Urothelium cell line (cell line): Measurements from ENCODE around the gene NALCN.

ENCODE experiments used
- DNase-seq: peaks from one replicate; pipeline ENCODE4 v3.0.0; 2011; ENCODE audit warnings: low spot score, mixed read lengths
- FAIRE-seq: peaks from 2 replicates; lab custom pipeline; 2011; peaks lifted over from hg19 to GRCh38; lab: Jason Lieb, UNC

Gene NALCN

GRCh38 chr13:101049166-101049850 is 367.0 kb downstream of the NALCN start:
- FAIRE-seq (no peak), DNase-seq (no peak)

DNA sequence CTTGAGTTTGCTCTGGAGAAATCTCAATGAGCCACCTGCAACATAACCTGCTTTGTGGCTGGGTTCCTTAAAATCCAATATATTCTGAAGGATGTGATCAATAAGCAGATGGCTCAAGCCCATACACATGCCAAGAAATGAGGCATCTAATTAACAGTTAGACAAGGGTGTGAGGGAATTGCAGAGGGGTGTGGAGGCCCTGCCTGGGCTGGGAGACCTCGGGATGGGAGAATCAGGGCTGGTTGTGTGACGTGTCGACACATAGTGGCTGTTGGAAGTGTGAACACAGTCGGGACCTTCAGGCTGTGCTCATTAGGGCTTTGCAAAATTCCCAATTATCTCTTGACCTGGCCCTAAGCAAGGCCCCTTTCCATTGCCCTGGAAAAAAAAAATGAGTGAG is 379.8 kb downstream of the NALCN start:
- DNase-seq, result no peak
- FAIRE-seq, result no peak

GRCh38 chr13:101035119-101035620 is 381.1 kb downstream of the NALCN start:
- FAIRE-seq (no peak), DNase-seq (no peak)

DNA sequence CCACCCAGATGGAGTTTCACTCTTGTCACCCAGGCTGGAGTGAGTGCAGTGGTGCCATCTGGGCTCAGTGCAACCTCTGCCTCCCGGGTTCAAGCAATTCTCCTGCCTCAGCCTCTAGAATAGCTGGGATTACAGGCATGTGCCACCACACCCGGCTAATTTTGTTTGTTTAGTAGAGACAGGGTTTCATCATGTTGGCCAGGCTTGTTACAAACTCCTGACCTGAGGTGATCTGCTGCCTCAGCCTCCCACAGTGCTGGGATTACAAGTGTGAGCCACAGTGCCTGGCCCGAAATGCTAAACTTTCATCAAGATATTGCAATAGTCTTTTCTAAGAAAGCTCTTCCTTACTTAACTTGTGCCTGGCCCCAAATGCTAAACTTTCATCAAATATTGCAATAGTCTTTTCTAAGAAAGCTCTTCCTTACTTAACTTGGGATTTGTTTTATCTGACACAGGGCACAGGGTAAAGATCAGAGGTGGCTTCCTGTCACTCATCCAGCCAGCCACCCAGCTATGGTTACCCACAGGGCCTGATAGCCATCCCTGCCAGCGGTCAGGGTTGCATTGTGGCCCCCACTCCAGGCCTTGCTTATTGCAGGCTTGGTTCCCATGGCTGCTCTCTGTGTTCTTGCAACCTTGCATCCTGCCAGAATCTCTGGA is 389.4 kb downstream of the NALCN start:
- DNase-seq (no peak), FAIRE-seq (no peak)

GRCh38 chr13:101026328-101026727 is 390.0 kb downstream of the NALCN start:
- DNase-seq (no peak), FAIRE-seq (no peak)

- FAIRE-seq, result no peak
Measured at GRCh38 chr13:101025925-101026324, 390.4 kb downstream of the NALCN start.

GRCh38 chr13:101025519-101025918 is 390.8 kb downstream of the NALCN start:
- DNase-seq (no peak), FAIRE-seq (no peak)

More at GRCh38 chr13:101025925-101026324, 390.4 kb downstream of the NALCN start:
- DNase-seq, result no peak

- no peak for FAIRE-seq
- no peak for DNase-seq
Measured at GRCh38 chr13:101019126-101019525, 397.2 kb downstream of the NALCN start.

GRCh38 chr13:101018720-101019119 is 397.6 kb downstream of the NALCN start:
- FAIRE-seq, result no peak
- DNase-seq, result peak; percentile 48

- FAIRE-seq (no peak), DNase-seq (no peak)
Measured at GRCh38 chr13:101017123-101017872, 399.0 kb downstream of the NALCN start.

- no peak for FAIRE-seq
Measured at GRCh38 chr13:101016475-101016874, 399.8 kb downstream of the NALCN start.

GRCh38 chr13:101013245-101013644 is 403.1 kb downstream of the NALCN start:
- no peak for DNase-seq
- FAIRE-seq, result no peak

More at GRCh38 chr13:101016475-101016874, 399.8 kb downstream of the NALCN start:
- no peak for DNase-seq

- DNase-seq, result no peak
- FAIRE-seq, result no peak
Measured at GRCh38 chr13:101010100-101010499, 406.2 kb downstream of the NALCN start.

GRCh38 chr13:101007245-101007644 is 409.1 kb downstream of the NALCN start:
- DNase-seq (no peak), FAIRE-seq (no peak)
